Neuronal stem cell (in vitro differentiated cells): ENCODE results near the gene NUP62.

Source experiments
- DNase-seq: peaks from one replicate; pipeline ENCODE4 v3.0.0-alpha.2; 2013; ENCODE audit warnings: low spot score
- H2AFZ ChIP-seq: one replicate; pipeline ENCODE4 v1.6.1; 2013; ENCODE audit warnings: mild to moderate bottlenecking, low read length, inconsistent platforms
- H2AK5ac ChIP-seq: 2 replicates; pipeline ENCODE4 v1.6.1; 2013; ENCODE audit warnings: low read depth, mild to moderate bottlenecking, inconsistent platforms, low read length, moderate library complexity, mixed read lengths
- H2BK120ac ChIP-seq: 2 replicates; pipeline ENCODE4 v1.6.1; 2013; ENCODE audit warnings: low read depth, mild to moderate bottlenecking, inconsistent platforms, low read length, moderate library complexity, mixed read lengths
- H2BK12ac ChIP-seq: one replicate; pipeline ENCODE4 v1.6.1; 2013; ENCODE audit warnings: low read length, inconsistent platforms
- H2BK15ac ChIP-seq: 2 replicates; pipeline ENCODE4 v1.6.1; 2013; ENCODE audit warnings: mild to moderate bottlenecking, low read length, inconsistent platforms, mixed read lengths
- H2BK5ac ChIP-seq: one replicate; pipeline ENCODE4 v1.6.1; 2013; ENCODE audit warnings: inconsistent platforms, mild to moderate bottlenecking, low read length, moderate library complexity
- H3K14ac ChIP-seq: one replicate; pipeline ENCODE4 v1.6.1; 2013; ENCODE audit warnings: low read length, inconsistent platforms
- H3K18ac ChIP-seq: 2 replicates; pipeline ENCODE4 v1.6.1; 2013; ENCODE audit warnings: low read length, inconsistent platforms
- H3K23ac ChIP-seq: 2 replicates; pipeline ENCODE4 v1.6.1; 2013; ENCODE audit warnings: low read depth, mild to moderate bottlenecking, mixed read lengths, low read length, inconsistent platforms; ENCODE audit not compliant: poor library complexity
- H3K27ac ChIP-seq: replicated peaks from 3 replicates; pipeline ENCODE4 v1.5.1; 2013; ENCODE audit warnings: low read length, inconsistent platforms
- H3K27me3 ChIP-seq, 3 experiments: 2 replicates each; pipeline ENCODE4 v1.6.1; 2013; ENCODE audit warnings: low read length in 3 of 3, mild to moderate bottlenecking in 2 of 3, inconsistent platforms in 1 of 3, low read depth in 1 of 3, mixed read lengths in 1 of 3, moderate library complexity in 1 of 3; ENCODE audit not compliant: control insufficient read depth in 3 of 3, insufficient read depth in 3 of 3
- H3K36me3 ChIP-seq, 2 donors: replicated peaks in 1 of 2; 2 replicates each; pipeline ENCODE4 v1.6.1; 2013; ENCODE audit warnings: low read length in 2 of 2; ENCODE audit not compliant: control insufficient read depth in 2 of 2, insufficient read depth in 2 of 2
- H3K4ac ChIP-seq: 2 replicates; pipeline ENCODE4 v1.6.1; 2013; ENCODE audit warnings: inconsistent platforms, mild to moderate bottlenecking, low read length, moderate library complexity
- H3K4me1 ChIP-seq, 2 donors: 1 replicate in 1 of 2; 2 replicates in 1 of 2; pipeline ENCODE4 v1.6.1; 2013; ENCODE audit warnings: low read length in 2 of 2, low read depth in 1 of 2; ENCODE audit not compliant: control insufficient read depth in 2 of 2, insufficient read depth in 1 of 2
- H3K4me2 ChIP-seq: one replicate; pipeline ENCODE4 v1.6.1; 2013; ENCODE audit warnings: mild to moderate bottlenecking, low read length, inconsistent platforms; ENCODE audit not compliant: insufficient read depth, poor library complexity, severe bottlenecking
- H3K4me3 ChIP-seq, 2 donors: 2 replicates each; pipeline ENCODE4 v1.5.1; 2013; ENCODE audit warnings: low read length in 2 of 2, mild to moderate bottlenecking in 2 of 2, inconsistent platforms in 1 of 2, moderate library complexity in 1 of 2
- H3K79me1 ChIP-seq: one replicate; pipeline ENCODE4 v1.6.1; 2013; ENCODE audit warnings: low read depth, mild to moderate bottlenecking, inconsistent platforms, low read length, moderate library complexity
- H3K9ac ChIP-seq: one replicate; pipeline ENCODE4 v1.6.1; 2013; ENCODE audit warnings: mild to moderate bottlenecking, low read depth, low read length, inconsistent platforms; ENCODE audit not compliant: poor library complexity
- H3K9me3 ChIP-seq, 2 donors: replicated peaks in 1 of 2; 2 replicates each; pipeline versions ENCODE3 to v1.6.1; 2013; ENCODE audit warnings: low read length in 2 of 2, mild to moderate bottlenecking in 2 of 2, inconsistent platforms in 1 of 2, low read depth in 1 of 2, mixed read lengths in 1 of 2, moderate library complexity in 1 of 2; ENCODE audit not compliant: control insufficient read depth in 2 of 2, insufficient read depth in 1 of 2
- H4K8ac ChIP-seq: one replicate; pipeline ENCODE4 v1.6.1; 2013; ENCODE audit warnings: low read depth, mild to moderate bottlenecking, inconsistent platforms, low read length, moderate library complexity
- H4K91ac ChIP-seq: one replicate; pipeline ENCODE4 v1.6.1; 2013; ENCODE audit warnings: low read length, low read depth, mild to moderate bottlenecking, inconsistent platforms; ENCODE audit not compliant: poor library complexity
- WGBS, 2 donors: extraction: QIAGEN DNeasy Blood & Tissue Kit; methylation state at CpG; one replicate each; pipeline ENCODE4 v1.1.7; 2013; ENCODE audit warnings: missing lambda C conversion rate in 2 of 2, mixed read lengths in 1 of 2; ENCODE audit not compliant: insufficient read length in 2 of 2, insufficient replicate concordance in 1 of 2; ENCODE audit errors: extremely low coverage in 2 of 2; 5-methylcytosine and 5-hydroxymethylcytosine counted together

The NUP62 gene

GRCh38 chr19:49890349-49891311, 38.7 kb downstream of the NUP62 start:
- DNase-seq, result peak; percentile 54
- no peak overlapping the region for H2AFZ ChIP-seq
- peak overlapping the region; percentile 42 for H2BK5ac ChIP-seq
- H3K23ac ChIP-seq, result peak overlapping the region; percentile 99
- peak overlapping the region; percentile 49 for H2BK15ac ChIP-seq
- H3K27ac ChIP-seq, result no peak overlapping the region
- H2BK12ac ChIP-seq, result peak overlapping the region; percentile 93
- H3K79me1 ChIP-seq, result no peaks in the 10 kb centered on the region
- peaks cover 4 to 5% of the 10 kb centered on the region in 2 donors for H3K36me3 ChIP-seq
- H3K4ac ChIP-seq, result no peak overlapping the region
- H4K91ac ChIP-seq, result no peak overlapping the region
- H2BK120ac ChIP-seq, result no peak overlapping the region
- peak overlapping the region; percentile 38 for H3K14ac ChIP-seq
- peaks cover 0 to 11% (median 4%) of the 10 kb centered on the region in 3 experiments for H3K27me3 ChIP-seq
- peaks cover 0 to 9% of the 10 kb centered on the region in 2 donors for H3K9me3 ChIP-seq
- H3K18ac ChIP-seq, result peak overlapping the region; percentile 99
- H4K8ac ChIP-seq, result peak overlapping the region; percentile 17
- H3K4me2 ChIP-seq, result peak overlapping the region; percentile 91
- no CpG with 5 or more reads among the region's 69 CpGs for WGBS, 2 donors
- peak overlapping the region in 1 of 2 donors; percentile 55 for H3K4me3 ChIP-seq
- H2AK5ac ChIP-seq, result peak overlapping the region; percentile 93
- peak overlapping the region; percentile 44 for H3K9ac ChIP-seq
- peaks cover 0 to 3% of the 10 kb centered on the region in 2 donors for H3K4me1 ChIP-seq

GRCh38 chr19:49889687-49890348, 39.5 kb downstream of the NUP62 start:
- H2BK120ac ChIP-seq, result peak overlapping the region; percentile 94
- peak overlapping the region; percentile 53 for H2BK5ac ChIP-seq
- H3K18ac ChIP-seq, result peak overlapping the region; percentile 99
- peak overlapping the region in 1 of 2 donors; percentile 55 for H3K4me3 ChIP-seq
- peak; percentile 74 for DNase-seq
- H3K27me3 ChIP-seq, result peaks cover 0 to 11% (median 0%) of the 10 kb centered on the region in 3 experiments
- no peaks in the 10 kb centered on the region for H3K79me1 ChIP-seq
- H3K4me2 ChIP-seq, result peak overlapping the region; percentile 91
- H4K91ac ChIP-seq, result no peak overlapping the region
- peak overlapping the region; percentile 38 for H3K14ac ChIP-seq
- peak overlapping the region; percentile 99 for H3K23ac ChIP-seq
- peaks cover 9 to 10% of the 10 kb centered on the region in 2 donors for H3K36me3 ChIP-seq
- no peak overlapping the region for H4K8ac ChIP-seq
- H2BK15ac ChIP-seq, result peak overlapping the region; percentile 49
- no peak overlapping the region for H3K4ac ChIP-seq
- no CpG with 5 or more reads among the region's 71 CpGs for WGBS, 2 donors
- peaks cover 0 to 3% of the 10 kb centered on the region in 2 donors for H3K4me1 ChIP-seq
- H2BK12ac ChIP-seq, result peak overlapping the region; percentile 90
- peak overlapping the region; percentile 44 for H3K9ac ChIP-seq
- peak overlapping the region; percentile 84 for H2AK5ac ChIP-seq
- H2AFZ ChIP-seq, result no peak overlapping the region
- peaks cover 0 to 9% of the 10 kb centered on the region in 2 donors for H3K9me3 ChIP-seq
- H3K27ac ChIP-seq, result no peak overlapping the region

GRCh38 chr19:49889038-49889686, 40.1 kb downstream of the NUP62 start:
- Histone ChIP-seq H3K23ac (peak overlapping the region; percentile 99), H4K91ac (no peak overlapping the region), H2BK5ac (peak overlapping the region; percentile 53), H3K27ac (no peak overlapping the region), H2AFZ (no peak overlapping the region), H2BK120ac (peak overlapping the region; percentile 94), H3K4me1 (peaks cover 0 to 3% of the 10 kb centered on the region in 2 donors), H3K9me3 (peaks cover 0 to 9% of the 10 kb centered on the region in 2 donors), H4K8ac (no peak overlapping the region), H3K18ac (peak overlapping the region; percentile 99), H3K9ac (no peak overlapping the region), H3K36me3 (peaks cover 15 to 16% of the 10 kb centered on the region in 2 donors), H2BK12ac (peak overlapping the region; percentile 22), H3K79me1 (no peaks in the 10 kb centered on the region), H2AK5ac (peak overlapping the region; percentile 84), H3K14ac (no peak overlapping the region), H3K4ac (peak overlapping the region; percentile 53), H3K4me3 (no peak overlapping the region), H2BK15ac (no peak overlapping the region), H3K4me2 (no peak overlapping the region), H3K27me3 (peaks cover 0 to 11% (median 0%) of the 10 kb centered on the region in 3 experiments)
- no peak for DNase-seq
- WGBS, 2 donors, result no CpG with 5 or more reads among the region's 23 CpGs
